Lower leg skin (tissue), 3 donors: ENCODE results near the gene SSR1.

Experiments used
- CTCF ChIP-seq, 3 donors: fragments of 450-650 bp; IDR thresholded peaks; one replicate each; pipeline ENCODE4 v1.5.1; 2016; ENCODE audit warnings: antibody characterized with exemption in 3 of 3, mild to moderate bottlenecking in 3 of 3, moderate library complexity in 2 of 3
- POLR2A ChIP-seq, 2 donors: fragments of 450-650 bp; IDR thresholded peaks; one replicate each; pipeline ENCODE4 v1.6.1; 2016 to 2017; ENCODE audit warnings: antibody characterized with exemption in 2 of 2, mild to moderate bottlenecking in 1 of 2, moderate library complexity in 1 of 2

- no peak for TF ChIP-seq POLR2A (IDR thresholded peaks at IDR 0.05)
- no peak for TF ChIP-seq CTCF (IDR thresholded peaks at IDR 0.05)
Observed at GRCh38 chr6:7270320-7271204, 42.4 kb downstream of the SSR1 start.
